Stimulated activated CD8-positive, alpha-beta memory T cell treated with anti-CD3 and anti-CD28 coated beads, Interleukin-4, amount 100 ng/mL, for 1 hour (primary cell): ENCODE results near the gene GOLT1B.
"Not testable (repeated sequence)": the region's sequence is repeated elsewhere in the genome, so short reads cannot be mapped to it uniquely, and the experiment has no call there.

ENCODE experiments used
- DNase-seq, 2 donors: peaks; one replicate each; pipeline ENCODE4 v3.0.0-alpha.2; 2020; ENCODE audit warnings: low read depth in 2 of 2, low spot score in 1 of 2

GOLT1B gene, protein sequence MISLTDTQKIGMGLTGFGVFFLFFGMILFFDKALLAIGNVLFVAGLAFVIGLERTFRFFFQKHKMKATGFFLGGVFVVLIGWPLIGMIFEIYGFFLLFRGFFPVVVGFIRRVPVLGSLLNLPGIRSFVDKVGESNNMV

DNA sequence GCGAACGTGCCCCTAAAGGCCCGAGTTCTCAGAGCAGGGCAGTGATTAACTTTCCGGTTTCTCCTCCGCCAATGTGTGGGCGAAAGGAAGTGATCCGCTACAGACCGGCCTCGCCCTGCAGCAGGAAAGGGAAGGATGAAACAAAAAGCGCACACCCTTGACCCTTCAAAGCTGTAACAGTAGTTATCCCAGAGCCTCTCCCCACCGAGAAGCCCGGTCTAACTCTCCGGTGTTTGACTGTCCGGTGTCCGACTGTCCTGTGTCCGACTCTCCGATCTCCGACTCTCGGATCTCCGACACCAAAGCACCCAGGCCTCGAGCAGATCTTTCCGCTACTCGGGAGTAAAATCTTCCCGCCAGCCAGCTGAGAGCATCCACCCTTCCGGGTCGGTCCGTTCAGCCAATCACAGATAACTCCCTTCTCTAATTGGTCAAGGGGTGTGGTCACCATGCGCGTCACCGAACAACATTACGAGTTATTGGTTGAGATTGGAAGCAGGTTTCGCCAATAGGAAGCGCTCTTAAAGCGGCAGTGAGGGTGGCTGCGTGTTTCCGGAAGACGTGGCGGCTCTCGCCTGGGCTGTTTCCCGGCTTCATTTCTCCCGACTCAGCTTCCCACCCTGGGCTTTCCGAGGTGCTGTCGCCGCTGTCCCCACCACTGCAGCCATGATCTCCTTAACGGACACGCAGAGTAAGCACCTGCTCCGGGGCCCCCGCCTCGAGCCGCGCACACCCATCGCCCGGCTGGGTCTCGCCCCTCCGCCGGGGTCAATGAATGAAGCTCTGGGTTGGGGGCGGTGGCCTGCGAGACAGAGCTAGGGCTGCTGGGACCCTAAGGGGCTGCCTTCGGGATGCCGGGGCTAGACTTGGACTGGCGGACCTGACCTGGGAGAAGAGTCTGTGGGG is at the start of gene GOLT1B, which contains the start of gene RECQL:
GOLT1B (plus strand) TSS at position 532 of the 906 bp plus-strand sequence; CDS start at position 667, 135 bp downstream.
RECQL (minus strand) TSS at position 378 of the 906 bp plus-strand sequence. CDS start 2,065 bp downstream, outside the sequence.
- peak; percentile 65 to 81 for DNase-seq

DNA sequence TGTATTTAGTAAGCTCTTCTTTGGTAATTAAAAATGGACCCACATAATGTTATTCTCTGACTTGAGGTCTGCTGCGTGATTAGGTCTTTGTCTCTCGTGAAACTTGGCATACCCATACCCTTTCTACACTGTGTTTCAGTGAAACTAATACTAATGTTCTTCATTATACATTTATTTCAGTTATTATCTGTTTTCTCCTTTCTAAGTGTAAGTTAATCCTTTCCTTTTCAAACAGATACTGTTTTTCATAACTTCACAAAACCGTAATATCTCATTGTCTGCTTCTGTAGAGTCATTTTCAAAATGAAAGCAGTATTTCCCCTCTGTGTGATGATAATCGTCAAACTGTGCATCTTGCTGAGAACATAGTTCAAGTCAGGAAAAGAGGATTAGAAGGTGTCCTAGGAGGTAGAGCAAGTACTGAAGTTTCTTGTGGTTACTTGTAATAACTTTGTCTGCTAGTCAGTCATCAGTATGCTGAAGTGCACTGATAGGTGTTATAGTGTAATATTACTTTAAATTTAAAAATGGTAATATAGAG is 48.2 kb upstream of the GOLT1B start:
- DNase-seq = no peak

DNA sequence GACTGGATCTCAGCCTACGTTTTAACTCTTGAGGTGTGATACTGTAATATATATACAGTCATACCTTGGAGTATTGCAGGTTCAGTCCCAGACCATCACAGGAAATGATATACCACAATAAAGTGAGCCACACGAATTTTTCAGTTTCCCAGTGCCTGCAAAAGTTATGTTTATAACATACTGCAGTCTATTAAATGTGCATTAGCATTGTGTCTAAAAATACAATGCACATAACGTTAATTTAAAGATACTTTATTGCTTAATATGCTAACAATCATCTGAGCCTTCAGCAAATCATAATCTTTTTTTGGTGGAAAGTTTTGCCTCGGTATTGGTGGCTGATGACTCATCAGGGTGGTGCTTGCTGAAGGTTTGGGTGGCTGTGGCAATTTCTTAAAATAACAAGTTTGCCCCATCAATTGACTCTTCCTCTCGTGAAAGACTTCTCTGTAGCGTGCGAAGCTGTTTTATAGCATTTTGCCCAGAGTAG is 45.3 kb upstream of the GOLT1B start:
- no peak for DNase-seq

DNA sequence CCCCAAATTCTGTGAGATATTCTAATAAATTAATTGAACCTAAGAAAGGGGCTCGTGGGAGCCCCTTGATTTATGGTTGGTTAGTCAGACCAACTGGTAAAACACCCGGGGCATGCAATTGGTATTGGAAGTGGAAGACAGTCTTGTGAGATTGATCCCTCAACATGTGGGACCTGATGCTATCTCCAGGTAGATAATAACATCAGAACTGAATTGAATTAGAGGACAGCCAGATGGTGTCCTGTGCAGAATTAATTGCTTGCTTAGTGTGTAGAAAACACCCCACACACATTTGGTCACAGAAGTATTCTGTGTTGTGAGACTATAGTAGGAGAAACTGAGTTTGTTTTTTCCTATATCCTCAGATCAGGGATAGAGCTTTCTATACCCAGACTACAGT is 42.1 kb upstream of the GOLT1B start:
- DNase-seq = no peak

DNA sequence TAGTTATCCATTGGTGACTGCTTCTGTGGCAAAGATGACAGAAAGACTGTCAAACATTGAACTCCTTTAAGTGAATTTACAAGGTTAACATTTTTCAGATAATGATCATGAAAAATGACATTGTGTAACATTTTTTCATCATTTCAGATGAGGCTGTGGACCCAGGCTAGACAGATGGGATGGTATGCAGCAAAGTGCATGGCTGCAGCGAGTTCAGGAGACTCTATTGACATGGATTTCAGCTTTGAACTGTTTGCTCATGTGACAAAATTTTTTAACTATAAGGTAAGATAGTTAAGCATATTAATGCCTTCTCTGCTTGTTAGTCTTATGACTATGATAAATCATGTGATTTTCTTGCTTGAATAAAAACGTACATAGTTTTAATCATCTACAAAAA is 34.3 kb upstream of the GOLT1B start:
- not testable (repeated sequence) for DNase-seq

DNA sequence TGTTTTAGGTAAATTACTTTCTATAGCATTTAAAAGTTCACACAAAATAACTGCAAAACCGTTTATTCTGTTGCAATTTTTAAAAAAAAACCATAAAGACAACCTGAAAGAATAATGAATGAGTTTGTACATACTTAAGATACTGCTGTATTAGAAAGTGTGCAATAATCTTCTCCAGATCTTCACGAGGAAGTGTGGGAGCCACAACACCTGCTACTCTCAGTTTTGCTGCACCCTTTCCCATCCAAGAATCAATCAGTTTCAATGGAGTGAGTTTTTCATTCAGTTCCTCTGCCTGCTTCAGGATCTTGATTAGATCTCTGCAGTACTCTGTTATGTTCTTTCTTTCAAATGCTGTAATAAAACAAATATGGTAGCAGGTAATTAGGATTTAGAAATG is 30.3 kb upstream of the GOLT1B start:
- no peak for DNase-seq

DNA sequence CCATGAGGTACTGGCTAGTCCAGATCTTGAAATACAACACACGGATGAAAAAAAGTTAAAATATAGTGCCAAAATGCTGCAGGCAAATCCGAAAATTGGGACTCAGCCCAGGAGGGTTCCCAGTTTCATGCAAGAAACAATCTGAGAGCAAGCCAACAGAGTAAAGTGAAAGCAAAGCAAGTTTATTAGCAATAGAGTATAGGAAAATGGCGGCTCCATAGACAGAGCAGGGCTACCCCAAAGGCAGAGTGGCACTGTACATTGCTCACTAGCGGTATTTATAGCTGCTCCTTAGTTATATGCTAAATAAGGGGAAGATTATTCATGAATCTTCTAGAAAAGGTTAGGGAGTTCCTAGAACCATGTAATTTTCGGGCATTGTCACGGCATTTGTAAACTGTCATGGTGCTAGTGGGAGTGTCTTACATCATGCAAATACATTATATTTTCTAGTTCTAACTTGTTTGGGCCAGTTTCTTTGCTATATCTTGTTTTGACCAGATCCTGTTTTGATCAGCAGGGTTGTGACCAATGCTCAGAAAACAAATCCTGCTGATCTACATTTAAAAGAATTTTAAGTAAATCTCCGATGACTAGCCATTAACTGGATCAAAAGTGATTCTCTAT is 29.3 kb upstream of the GOLT1B start:
- no peak for DNase-seq

DNA sequence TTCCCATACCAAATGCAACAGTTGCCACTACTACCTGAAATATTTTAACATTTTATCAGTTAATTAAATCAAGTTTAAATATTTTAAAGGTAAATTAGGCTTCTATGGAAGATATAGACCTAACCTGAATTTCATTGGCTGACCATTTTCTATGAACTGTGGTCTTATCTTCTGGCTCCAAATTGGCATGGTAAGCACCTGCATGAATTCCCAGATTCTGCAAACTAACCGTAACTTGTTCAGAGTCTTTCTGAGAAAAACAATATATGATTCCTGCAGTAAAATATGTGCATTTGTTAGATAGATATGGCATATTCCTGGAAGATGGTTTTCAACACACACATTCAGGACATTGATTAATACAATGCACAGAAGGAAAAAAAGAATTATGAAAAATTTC is 26.0 kb upstream of the GOLT1B start:
- no peak for DNase-seq

DNA sequence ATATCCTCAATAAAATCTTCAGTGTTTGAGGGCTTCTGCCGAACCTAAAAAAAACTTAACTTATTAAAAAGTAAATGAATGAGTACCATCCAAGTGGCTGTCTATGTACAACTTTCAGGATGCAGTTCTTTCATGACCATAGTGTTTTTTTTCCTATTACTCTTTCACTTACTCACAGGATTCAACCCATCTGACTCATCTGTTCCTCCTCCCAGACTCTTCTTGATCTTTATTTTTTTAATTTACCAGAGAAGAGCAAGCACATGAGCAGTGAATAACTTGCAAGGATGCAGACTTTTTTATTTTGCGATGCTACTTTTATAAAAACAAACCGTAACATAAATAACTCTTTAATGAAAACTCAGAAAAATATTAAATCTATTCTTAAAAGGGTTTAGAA is 24.6 kb upstream of the GOLT1B start:
- DNase-seq = no peak

DNA sequence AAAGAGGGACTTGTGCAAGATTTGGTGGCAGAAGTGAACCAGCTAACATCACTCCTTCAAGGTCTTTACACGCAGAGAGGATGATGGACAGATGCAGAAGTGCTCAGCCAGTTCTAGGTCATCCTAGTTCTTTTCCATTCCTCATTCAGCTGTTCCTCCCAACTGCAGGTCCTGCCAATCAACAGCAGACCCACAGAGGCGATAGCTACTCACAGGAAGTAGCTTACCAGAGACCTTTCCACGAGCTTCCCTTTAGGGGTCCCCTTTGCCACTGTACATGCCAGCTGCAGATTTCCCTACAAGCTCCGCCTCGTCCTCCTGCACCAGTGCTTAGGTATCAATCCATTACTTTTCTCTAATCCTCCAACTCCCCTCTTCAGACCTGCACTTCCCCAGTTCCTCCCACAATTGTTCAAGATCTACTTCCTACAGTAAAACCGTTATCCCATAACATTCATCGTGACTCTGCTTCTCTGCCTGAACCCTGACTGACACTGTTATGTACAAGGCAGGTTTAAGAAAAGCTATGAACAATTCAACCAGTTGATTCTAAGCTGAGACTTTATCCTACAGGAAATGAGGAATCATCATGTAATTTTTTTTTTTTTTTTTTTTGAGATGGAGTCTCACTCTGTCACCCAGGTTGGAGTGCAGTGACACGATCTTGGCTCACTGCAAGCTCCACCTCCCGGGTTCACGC is 22.7 kb upstream of the GOLT1B start:
- no peak for DNase-seq

DNA sequence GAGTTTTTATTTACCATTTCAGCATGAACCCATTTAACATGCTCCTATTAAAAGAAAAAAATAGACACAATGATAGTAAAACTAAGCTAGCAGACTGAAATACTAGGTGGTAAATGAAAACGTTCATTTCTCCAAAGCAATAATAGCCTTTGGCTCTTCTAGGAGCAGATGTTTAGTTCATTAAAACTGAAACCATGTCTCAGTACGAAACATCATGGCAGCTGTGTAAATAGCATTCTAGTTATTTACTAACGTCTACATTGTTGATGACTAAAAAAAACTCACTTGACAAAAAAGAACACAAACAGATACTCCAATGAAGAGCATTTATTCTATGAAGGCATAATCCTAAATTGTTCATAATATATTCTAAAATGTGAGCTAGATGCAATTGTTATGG is 18.1 kb upstream of the GOLT1B start:
- no peak for DNase-seq

DNA sequence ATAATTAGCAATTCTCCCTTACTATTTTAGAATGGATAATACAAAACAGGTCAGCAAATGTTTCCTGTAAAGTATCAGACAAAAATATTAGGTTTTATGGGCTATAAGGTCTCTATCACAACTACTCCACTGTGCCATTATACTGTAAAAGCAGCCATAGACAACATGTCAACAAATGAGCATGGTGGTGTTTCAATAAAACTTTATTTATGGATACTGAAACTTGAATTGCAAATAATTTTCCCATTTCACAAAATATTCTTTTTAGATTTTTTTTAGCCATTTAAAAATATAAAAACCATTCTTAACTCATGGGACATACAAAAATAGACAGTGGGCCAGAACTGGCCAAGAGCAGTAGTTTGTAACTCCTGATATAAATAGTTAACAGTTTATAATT is 15.6 kb upstream of the GOLT1B start:
- DNase-seq = no peak

DNA sequence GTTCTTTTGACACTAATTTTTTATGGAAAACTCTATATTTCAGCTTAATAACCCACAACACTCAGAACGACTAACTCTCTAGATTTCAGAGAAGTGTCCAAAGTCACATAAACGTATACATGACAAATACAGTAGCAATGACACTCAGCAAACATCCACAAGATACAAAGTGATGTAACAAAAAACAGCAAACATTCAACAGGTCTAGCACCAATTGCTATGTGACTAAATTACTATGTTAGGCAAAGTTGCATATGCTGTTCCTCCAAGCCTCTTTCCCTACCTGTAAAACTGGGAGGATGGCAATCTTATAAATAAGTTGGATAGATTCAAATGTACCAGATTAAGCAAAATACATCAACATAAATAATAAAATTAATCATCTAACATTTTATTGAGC is 1.8 kb upstream of the GOLT1B start:
- no peak for DNase-seq

DNA sequence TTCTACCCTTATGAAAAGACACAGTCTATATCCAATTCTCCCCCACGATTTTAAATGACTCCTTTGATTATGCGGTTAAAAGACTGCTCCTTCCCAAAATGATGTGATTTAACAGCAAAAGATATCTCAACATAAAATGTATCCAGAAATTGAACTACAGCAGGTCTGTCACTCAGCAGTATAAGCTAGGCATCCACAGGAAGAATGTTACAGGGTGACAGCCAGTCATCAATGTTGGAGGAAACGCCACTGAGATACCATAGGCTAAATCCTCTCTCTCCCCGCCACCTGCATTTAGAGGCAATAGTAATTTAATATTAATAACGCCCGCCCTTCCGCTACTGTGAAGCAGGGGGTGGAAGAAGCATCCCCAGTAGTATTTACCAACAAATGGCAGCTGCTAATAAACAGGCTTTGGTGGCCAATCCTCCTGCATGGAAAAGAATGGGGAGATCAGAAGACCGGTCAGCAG is 767 bp upstream of the GOLT1B start:
- peak in 1 of 2 donors; percentile 9 for DNase-seq

DNA sequence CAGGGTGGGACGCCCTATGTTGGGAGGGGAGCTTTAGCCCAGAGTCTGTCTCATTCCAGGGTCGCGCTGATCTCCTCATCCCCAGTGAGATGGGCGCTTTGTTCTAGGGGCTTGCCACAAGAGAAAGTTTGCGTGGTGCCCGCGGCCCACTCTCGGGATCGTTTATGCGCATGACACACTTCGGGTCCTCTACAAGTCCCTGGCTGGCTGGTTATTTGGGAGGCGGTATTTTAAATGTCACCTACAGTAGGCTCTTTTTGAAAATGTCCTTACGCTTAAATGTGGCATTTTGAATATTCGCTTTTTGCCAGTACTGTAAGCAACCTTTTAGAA is 541 bp downstream of the GOLT1B start:
- DNase-seq = peak in 1 of 2 donors; percentile 1

DNA sequence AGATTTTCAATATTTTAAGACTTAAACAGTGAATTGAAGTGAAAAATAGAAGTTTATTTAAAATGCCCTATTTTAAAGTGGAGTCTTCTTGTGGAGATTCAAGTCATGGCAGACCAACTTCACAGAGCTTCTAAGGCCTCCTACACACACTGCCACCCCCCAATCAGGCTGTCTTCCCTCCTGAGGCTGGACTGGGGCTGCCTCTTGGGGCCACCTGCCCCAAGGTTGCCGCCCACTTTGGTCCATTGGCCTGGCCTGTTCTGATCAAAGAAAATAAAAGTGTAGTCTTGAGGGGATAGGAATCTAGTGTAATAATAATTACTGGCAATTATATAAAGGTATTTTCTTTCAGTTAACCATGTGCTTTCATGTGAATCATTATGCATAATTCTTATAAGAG is 1.3 kb downstream of the GOLT1B start:
- DNase-seq = no peak

DNA sequence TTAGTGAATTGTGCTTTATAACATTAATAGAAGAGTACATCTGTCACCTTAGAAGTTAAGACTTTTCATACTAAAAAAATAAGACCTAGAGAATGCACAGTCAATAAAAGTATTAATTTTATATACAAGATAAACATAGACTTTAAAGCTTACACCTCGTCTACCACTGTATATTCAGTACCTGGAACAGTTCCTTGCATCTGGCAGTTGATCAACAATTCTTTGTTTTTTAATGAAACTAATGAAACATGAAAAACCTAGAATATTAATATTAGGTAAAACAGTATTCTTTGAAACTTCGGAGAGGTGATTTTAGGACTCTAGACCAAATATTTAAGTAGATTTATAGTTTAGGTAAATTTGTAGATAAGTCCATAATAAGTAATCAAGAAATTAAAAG is 4.3 kb downstream of the GOLT1B start:
- no peak for DNase-seq

DNA sequence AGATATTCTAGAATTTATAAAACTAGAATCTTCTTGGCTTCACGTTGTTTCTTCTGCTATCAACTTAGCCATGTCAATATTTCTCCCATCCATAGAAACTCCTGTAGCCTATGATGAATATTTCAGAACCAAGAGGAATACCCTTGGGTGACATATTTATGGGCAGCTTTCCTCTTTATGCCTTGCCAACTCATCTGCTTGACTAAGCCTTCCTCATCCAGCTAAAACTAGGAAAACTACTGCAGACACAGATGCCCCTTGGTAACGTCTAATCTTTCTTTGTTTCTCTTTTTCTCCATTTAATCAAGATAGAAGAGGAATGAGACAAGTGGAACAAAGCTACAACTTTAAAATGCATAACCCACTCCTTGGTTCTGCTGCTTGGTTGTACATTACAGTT is 6.3 kb downstream of the GOLT1B start:
- no peak for DNase-seq

DNA sequence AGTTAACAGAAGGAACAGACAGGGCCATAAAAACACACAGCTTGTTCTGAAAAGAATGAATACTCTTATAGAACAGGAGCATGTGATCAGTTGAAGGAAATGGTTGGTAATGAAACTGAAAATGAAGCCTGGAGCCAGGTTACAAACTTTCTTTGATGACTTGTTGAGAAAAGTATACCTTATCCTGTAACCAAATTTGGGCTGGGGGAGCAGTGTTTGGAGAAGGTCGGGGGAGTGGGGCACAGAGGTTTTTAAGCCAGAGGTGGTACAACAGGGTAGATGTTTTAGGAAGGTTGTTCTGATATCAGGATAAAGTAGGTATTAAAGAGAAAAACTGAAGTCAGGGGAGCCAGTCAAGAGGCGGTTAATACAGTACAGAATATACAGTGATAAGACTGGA is 8.2 kb downstream of the GOLT1B start:
- DNase-seq = no peak

DNA sequence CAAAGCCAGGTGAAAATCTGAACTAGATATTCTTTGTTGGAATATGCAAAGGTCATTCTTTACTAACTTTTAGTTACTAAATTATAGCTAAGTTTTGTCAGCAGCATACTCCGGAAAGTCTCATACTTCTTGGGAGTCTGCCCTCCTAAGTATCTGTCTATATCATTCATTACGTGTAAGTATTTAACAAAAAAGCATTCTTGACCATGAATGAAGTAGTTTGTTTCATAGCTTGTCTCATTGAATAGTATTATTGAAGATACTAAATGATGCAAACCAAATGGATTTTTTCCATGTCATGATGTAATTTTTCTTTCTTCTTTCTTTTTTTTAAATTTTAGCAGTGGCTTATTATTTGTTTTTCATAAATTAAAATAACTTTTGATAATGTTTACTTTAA is 14.7 kb downstream of the GOLT1B start:
- no peak for DNase-seq

DNA sequence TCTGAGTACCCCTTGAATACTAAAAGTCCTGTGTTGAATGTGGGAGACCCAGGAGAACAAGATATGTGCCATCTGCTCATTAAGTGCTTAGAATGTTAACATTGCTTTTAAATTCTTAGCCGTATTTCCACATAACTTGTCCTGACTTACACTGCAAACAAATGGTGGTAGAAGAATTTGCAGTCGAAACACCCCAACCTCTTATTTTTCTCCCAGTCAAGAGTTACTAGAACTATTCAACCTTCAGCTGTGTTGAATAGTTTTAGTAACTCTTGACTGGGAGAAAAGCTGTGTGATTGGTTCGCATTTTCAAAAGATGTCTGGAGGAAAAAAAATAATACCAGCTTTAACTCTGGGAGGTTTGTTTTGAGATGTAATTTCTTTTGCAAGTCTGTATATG is 16.9 kb downstream of the GOLT1B start:
- no peak for DNase-seq
